ENCODE measurements around the gene EIF5A.

Gene EIF5A

DNA sequence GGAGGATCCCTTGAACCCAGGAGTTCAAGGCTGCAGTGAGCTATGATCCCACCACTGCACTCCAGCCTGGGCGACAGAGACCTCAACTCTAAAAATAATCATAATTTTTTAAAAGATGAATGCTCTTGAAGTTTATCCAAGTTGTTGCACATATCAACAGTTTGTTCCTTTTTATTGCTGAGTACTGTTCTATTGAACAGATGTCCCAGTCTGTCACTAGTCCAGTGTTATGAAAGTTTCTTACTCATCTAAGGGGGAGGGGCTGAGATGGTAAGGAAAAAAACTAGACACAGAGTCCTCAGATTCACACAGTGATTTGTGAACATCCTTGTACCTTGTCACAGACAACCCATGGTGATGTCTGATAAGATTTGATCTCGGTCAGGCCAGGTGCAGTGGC lies 32.8 kb downstream of the EIF5A start:
- FAIRE-seq (no peak), DNase-seq (ENCODE audit: insufficient read length) (no peak)
- TF ChIP-seq POLR2A (IDR thresholded peaks at IDR 0.05; ENCODE audit: low read depth, low read length) (no peak), POLR2AphosphoS5 (IDR thresholded peaks at IDR 0.05; ENCODE audit: low read depth, low read length) (no peak), TAF1 (IDR thresholded peaks at IDR 0.05; ENCODE audit: borderline replicate concordance, low read depth, low read length) (no peak)

DNA sequence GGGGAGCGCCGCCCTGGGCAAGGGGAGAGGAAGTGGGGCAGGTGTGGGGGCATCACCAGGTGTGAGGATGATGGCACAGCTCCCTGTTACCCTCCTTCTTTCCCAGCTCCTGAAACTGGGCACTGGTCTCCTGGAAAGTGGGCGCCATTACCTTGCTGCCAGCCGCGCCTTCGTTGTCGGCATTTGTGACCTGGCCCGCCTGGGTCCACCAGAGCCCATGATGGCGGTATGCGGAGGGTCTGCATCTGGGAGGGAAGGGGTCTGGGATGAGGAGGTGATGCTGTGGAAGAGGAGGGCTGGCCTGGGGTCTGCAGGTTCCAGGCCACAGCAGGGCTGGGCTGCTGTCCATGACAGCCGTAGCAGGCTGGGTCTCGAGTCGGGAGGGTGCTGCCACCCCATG lies 34.4 kb downstream of the EIF5A start:
- TF ChIP-seq TAF1 (IDR thresholded peaks at IDR 0.05; ENCODE audit: borderline replicate concordance, low read depth, low read length), result no peak
- TF ChIP-seq POLR2AphosphoS5 (IDR thresholded peaks at IDR 0.05; ENCODE audit: low read depth, low read length), result no peak
- TF ChIP-seq POLR2A (IDR thresholded peaks at IDR 0.05; ENCODE audit: low read depth, low read length), result no peak
- DNase-seq (ENCODE audit: insufficient read length) (no peak), FAIRE-seq (no peak)

DNA sequence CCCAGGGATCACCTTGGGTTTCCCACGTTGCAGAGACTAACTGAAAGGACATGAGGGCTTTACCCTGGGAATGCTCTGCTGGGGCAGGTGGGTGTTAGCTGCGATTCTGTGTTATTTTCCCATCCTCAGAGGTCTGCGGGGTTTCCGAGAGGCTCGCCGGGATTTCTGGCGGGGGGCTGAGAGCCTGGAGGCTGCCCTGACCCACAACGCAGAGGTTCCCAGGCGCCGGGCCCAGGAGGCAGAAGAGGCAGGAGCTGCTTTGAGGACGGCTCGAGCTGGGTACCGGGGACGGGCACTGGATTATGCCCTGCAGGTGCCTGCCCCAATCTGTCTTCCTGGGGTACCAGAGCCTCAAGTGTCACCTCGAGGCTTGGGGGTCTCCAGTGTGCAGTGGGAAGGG lies 35.8 kb downstream of the EIF5A start:
- TF ChIP-seq TAF1 (IDR thresholded peaks at IDR 0.05; ENCODE audit: borderline replicate concordance, low read depth, low read length) (no peak), POLR2AphosphoS5 (IDR thresholded peaks at IDR 0.05; ENCODE audit: low read depth, low read length) (no peak), POLR2A (IDR thresholded peaks at IDR 0.05; ENCODE audit: low read depth, low read length) (no peak)
- DNase-seq (ENCODE audit: insufficient read length), result no peak
- no peak for FAIRE-seq

DNA sequence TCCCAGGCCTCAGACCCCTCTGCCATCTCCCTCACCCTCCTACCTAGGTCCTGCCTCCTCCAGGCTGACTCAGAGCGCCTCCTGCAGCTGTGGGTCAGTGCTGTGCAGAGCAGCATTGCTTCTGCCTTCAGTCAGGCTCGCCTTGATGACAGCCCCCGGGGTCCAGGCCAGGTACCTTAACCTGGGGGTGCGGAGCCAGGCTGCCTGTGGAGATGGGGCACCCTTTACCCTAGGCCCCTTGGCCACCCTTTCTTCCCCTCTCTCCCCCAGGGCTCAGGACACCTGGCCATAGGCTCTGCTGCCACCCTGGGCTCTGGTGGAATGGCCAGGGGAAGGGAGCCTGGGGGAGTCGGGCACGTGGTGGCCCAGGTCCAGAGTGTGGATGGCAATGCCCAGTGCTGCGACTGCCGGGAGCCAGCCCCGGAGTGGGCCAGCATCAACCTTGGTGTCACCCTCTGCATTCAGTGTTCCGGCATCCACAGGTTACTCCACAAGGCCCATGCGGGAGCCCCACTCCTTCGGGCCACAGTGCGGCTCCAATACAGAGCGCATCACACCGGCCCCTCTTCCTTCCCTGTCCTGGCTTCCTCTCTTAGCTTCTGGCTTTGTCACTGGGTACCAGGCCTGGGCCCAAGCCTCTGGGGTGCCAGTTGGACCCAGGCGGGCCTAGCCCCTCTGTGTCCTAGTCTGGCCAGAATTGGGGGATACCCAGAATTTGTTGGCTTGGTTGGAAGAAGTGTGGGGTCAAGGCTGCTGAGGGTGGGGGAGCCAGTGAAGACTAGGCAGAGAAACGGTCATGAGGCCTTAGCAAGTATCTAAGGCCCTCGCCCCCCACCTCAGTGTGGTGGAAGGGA lies 39.6 kb downstream of the EIF5A start:
- DNase-seq (ENCODE audit: insufficient read length) (no peak), FAIRE-seq (no peak)
- TF ChIP-seq POLR2AphosphoS5 (IDR thresholded peaks at IDR 0.05; ENCODE audit: low read depth, low read length) (no peak), POLR2A (IDR thresholded peaks at IDR 0.05; ENCODE audit: low read depth, low read length) (no peak), TAF1 (IDR thresholded peaks at IDR 0.05; ENCODE audit: borderline replicate concordance, low read depth, low read length) (no peak)

DNA sequence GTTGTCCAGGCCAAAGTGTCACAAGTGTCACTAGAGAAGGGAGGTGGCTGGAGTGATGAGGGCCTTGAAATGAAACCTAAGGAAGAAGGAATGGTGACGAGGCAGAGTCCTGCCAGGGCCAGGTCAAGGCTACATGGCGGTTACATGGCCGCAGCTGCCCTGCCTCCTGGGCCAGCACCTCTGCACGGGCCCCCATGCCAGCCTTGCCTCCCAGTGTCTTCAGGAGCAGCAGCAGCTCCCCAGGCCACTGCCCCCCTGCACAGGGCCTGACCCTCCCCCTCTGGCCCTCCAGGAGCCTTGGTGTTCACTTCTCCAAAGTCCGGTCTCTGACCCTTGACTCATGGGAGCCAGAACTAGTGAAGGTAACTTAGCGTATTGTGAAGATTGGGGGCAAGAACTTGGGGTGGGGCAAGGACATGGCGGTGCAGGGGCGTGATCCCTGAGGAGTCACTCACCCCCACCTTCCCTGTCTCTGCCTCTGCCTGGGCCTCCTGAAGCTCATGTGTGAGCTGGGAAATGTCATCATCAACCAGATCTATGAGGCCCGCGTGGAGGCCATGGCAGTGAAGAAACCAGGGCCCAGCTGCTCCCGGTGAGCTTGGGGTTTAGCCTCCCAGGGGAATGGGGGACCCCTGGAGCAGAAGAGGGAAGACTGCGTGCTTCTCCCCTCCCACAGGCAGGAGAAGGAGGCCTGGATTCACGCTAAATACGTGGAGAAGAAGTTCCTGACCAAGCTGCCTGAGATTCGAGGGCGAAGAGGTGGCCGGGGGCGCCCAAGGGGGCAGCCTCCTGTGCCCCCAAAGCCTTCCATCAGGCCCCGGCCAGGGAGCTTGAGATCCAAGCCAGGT lies 40.4 kb downstream of the EIF5A start:
- DNase-seq (ENCODE audit: insufficient read length) (no peak), FAIRE-seq (no peak)
- TF ChIP-seq TAF1 (IDR thresholded peaks at IDR 0.05; ENCODE audit: borderline replicate concordance, low read depth, low read length) (no peak), POLR2A (IDR thresholded peaks at IDR 0.05; ENCODE audit: low read depth, low read length) (0 out of 2 replicates have a peak, but pooled peaks have one; percentile 5)

DNA sequence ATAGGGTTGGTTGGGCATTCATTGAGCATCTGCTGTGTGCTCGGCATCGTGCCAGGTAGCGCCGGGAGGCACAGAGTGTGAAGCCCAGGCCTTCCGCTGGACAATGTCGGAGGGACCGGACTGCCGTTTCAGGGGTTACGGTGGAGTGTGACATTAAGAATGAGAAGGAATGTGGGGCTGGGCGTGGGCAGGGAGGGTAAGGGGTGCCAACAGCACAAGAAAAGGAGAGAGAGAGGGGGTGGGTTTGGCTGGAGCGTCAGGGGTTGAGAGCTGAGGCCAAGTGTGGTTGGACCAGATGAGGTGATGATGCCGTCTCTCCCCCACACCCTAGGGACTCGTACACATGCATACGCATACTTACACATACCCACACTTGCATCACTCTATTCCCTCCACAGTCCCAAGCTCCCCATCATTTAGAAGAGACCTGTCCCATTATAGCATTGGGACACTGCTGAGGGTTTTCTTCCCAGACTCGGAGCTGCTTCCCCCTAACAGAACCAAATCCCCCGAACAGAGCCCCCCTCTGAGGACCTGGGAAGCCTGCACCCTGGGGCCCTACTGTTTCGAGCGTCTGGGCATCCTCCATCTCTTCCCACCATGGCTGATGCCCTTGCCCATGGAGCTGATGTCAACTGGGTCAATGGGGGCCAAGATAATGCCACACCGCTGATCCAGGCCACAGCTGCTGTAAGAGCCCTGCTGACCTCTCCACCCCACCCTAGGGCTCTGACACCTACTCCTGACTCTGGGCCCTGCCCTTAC lies 41.2 kb downstream of the EIF5A start:
- peak; percentile 29; the same call in 1 of the 2 replicates for TF ChIP-seq POLR2A (IDR thresholded peaks at IDR 0.05; ENCODE audit: low read depth, low read length)
- TF ChIP-seq POLR2AphosphoS5 (IDR thresholded peaks at IDR 0.05; ENCODE audit: low read depth, low read length), result no peak
- no peak for DNase-seq (ENCODE audit: insufficient read length)
- no peak for FAIRE-seq

DNA sequence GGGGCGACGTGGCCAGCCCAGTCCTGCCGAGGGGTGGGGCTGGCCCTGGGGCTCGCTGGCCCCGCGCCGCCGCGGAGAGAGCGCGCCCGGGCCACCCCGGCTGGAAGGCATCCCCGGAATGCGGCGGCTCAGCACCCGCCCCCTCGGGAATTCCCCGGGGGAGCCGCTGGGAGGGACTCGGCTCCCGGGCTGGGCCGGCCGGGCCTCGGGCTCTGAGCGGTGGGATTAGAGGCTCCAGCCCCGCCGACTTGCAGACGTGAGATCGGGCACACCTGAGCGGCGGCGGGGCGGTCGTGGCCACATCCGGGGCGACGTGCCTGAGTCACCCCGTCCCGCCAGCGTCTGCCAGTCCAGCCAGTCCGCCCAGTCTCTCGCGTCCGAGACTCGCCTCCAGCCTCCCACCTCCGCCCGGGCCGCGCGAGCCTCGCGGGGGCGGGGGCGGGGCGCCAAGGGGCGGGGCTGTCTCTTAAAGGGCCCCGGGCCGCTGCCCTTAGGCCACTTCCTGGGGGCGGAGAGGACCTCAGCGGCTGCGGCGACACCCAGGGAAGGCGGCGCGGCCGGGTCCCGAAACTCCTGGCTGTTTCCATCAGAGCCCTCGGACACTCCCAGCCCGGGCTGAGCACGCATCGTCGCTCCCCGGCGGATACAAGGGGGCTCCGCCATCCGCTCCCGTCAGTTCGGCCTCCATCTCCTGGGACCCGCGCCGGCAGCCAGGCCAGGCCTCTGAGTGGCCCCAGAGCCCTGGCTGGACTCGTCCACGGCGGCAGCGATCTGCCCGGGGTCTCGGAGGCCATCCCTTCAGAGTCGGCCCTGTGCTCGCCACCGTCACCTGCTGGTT lies 44.5 kb downstream of the EIF5A start, which contains the start of gene KCTD11:
Gene KCTD11 (plus strand): TSS at position 498 of the 838 bp plus-strand sequence.
- no peak for TF ChIP-seq POLR2A (IDR thresholded peaks at IDR 0.05; ENCODE audit: low read depth, low read length)
- TF ChIP-seq POLR2AphosphoS5 (IDR thresholded peaks at IDR 0.05; ENCODE audit: low read depth, low read length), result no peak
- no peak for TF ChIP-seq TAF1 (IDR thresholded peaks at IDR 0.05; ENCODE audit: borderline replicate concordance, low read depth, low read length)
- FAIRE-seq (peak; percentile 94), DNase-seq (ENCODE audit: insufficient read length) (peak; percentile 96)

DNA sequence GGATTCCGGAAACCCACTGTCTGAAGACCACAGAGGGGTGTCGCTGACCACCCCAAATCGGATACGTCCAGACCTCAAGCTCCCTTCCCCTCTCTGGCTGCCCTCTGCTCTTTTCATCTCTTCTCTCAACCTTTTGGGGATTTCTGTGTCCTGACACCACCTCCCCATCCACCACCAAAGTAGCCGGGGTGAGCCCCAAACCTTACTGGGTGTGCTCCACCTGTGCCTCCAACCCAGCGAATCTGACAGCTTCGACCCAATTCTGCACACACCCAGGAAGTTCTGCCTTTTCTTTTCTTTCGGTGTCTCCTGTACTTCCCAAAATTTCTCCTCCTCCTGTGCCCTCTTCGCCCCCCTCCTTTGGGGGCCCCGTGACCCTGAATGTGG lies 45.1 kb downstream of the EIF5A start:
- FAIRE-seq (peak; percentile 73), DNase-seq (ENCODE audit: insufficient read length) (no peak)
- TF ChIP-seq TAF1 (IDR thresholded peaks at IDR 0.05; ENCODE audit: borderline replicate concordance, low read depth, low read length), result no peak
- no peak for TF ChIP-seq POLR2A (IDR thresholded peaks at IDR 0.05; ENCODE audit: low read depth, low read length)
- TF ChIP-seq POLR2AphosphoS5 (IDR thresholded peaks at IDR 0.05; ENCODE audit: low read depth, low read length), result no peak

DNA sequence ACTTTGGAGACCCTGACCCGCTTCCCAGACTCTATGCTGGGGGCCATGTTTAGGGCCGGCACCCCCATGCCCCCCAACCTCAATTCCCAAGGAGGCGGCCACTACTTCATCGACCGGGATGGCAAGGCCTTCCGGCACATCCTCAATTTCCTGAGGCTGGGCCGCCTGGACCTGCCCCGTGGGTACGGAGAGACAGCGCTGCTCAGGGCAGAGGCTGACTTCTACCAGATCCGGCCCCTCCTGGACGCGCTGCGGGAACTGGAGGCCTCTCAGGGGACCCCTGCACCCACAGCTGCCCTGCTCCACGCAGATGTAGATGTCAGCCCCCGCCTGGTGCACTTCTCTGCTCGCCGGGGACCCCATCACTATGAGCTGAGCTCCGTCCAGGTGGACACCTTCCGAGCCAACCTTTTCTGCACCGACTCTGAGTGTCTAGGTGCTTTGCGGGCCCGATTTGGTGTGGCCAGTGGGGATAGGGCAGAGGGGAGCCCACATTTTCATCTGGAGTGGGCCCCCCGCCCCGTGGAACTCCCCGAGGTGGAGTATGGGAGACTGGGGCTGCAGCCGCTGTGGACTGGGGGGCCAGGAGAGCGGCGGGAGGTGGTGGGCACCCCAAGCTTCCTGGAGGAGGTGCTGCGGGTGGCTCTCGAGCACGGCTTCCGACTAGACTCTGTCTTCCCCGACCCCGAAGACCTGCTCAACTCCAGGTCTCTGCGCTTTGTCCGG lies 45.6 kb downstream of the EIF5A start:
- no peak for TF ChIP-seq POLR2AphosphoS5 (IDR thresholded peaks at IDR 0.05; ENCODE audit: low read depth, low read length)
- no peak for TF ChIP-seq POLR2A (IDR thresholded peaks at IDR 0.05; ENCODE audit: low read depth, low read length)
- TF ChIP-seq TAF1 (IDR thresholded peaks at IDR 0.05; ENCODE audit: borderline replicate concordance, low read depth, low read length), result no peak
- FAIRE-seq (no peak), DNase-seq (ENCODE audit: insufficient read length) (no peak)
